Stimulated activated CD8-positive, alpha-beta memory T cell treated with anti-CD3 and anti-CD28 coated beads, Interleukin-7, amount 100 ng/mL, for 24 hours (primary cell): Measurements from ENCODE around the gene LARGE1.
"Not testable (repeated sequence)": the region's sequence is repeated elsewhere in the genome, so short reads cannot be mapped to it uniquely, and the experiment has no call there.

ENCODE experiments used
- DNase-seq: peaks from one replicate; pipeline ENCODE4 v3.0.0-alpha.2; 2020; ENCODE audit warnings: low read depth

LARGE1 gene

GRCh38 chr22:33418484-33418883 is 501.8 kb downstream of the LARGE1 start:
- DNase-seq: no peak

GRCh38 chr22:33415401-33415800 is 504.9 kb downstream of the LARGE1 start:
- no peak for DNase-seq

- no peak for DNase-seq
These were observed 511.2 kb downstream of the LARGE1 start for GRCh38 chr22:33409079-33409478.

GRCh38 chr22:33405194-33405593 is 515.1 kb downstream of the LARGE1 start:
- no peak for DNase-seq

DNA sequence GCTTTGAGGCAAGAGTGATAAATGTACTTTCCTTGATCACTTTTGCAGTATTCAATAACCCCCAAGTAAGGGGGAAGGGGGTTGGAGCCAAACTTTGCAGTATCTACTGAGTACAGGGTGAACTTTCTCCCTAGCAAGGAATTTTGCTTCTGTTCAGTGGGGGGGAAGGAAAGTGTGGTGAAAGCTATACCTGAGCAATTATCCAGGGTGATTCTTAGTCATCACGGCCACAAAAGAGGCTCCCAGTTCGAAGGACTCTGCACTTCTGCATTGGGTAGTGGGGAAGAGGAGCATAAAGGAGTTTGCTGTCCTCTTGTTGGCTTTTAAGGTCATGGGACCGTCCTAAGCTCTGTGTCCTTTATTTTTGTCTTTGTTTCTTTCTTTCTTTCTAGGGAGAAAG is 515.6 kb downstream of the LARGE1 start:
- DNase-seq: no peak

DNA sequence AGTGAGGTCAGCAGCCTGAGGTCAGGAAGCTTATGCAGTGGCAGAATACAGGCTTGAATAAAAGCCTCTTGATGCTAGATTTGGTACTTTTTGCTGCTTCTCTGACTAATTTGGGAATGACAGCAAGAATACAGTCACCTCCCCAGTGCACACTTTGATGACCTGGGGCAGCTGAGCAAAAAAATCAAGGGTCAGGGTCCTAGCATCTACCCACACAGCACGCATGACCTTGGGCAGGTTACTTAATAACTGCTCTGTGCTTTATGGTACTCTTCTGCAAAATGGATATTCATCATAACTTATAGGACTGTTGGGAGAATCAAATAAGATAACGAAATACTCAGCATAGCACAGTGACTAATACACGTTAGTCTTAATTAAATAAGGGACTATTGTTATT is 518.0 kb downstream of the LARGE1 start:
- no peak for DNase-seq

- DNase-seq: no peak
These were observed 519.0 kb downstream of the LARGE1 start for GRCh38 chr22:33401291-33401690.

- no peak for DNase-seq
These were observed 519.4 kb downstream of the LARGE1 start for GRCh38 chr22:33400891-33401290.

DNA sequence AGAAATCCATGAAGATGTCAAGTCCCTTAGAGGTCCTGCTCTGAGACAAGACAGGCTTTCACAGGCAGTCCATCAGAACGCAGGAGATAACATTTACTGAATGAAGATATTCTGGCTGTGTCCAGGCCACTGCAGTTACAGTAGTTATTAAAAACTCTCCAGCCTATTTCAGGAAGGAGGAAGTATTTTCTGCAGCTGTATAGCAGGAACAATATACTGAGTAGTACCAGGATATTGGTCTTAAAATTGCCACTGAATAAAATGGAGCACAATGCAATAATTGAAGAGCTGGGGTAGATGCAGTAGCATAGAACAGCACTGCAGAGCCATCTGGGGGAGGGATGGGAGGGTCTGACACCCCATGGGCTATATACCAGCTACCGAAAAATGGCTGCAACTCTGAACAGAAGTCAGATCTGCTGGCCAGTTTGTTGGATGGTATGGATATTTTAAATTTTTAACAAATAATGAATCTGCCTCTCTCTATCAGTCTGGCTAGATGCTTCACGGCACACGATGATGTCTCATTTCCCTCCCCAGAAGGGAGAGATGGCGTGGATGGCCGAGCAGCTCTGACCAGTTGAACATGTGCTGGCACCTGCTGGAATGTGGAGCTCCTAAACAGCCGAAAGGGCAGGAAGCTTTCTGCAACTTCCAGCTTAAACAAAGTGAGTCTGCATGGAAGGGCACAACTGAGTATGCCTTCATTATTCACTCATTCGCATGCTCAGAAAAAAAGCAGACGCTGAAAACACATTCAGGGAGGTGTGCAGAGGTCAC is 520.0 kb downstream of the LARGE1 start:
- no peak for DNase-seq

DNA sequence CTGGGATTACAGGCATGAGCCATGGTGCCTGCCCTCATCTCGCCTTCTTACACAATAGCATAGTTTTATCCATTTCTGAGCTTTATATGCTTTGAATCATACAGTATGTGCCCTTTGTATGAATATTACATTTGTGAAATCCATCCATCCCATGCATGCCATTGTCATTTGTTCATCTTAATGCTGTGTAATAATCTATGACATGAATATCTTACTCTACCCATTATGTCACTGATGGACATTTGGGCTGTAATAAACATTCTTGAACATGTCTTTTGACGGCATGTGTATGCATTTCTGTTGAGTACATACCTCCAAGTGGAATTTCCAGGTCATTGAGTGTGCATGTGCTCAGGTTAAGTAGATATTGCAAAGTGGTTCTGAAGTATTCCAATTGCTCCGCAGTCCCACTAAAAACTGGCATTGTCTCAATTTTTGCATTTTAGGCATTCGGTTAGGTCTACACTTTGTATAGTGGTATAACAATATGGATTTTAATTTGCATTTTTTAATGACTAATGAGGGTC is 522.8 kb downstream of the LARGE1 start:
- DNase-seq: no peak

GRCh38 chr22:33393432-33393831 is 526.8 kb downstream of the LARGE1 start:
- DNase-seq: no peak

GRCh38 chr22:33391298-33391697 is 529.0 kb downstream of the LARGE1 start:
- DNase-seq: no peak

DNA sequence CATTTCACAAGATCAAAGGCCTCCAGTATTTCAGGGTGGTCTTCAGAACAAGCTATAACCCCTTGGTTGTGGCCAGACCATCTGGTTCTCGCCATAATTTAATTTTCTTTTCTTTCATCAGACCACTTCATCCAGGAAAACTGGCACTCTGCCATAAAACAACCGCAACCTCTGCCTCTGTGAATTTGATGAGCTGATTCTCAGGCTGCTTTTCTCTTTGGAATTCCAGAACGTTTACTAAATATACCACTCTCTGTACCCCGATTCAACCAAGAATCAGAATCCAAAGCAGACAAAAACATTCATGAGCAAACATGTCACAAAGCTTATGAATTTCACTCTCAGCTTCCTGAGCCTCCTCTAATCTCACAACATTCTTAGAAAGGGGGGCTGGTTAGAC is 530.3 kb downstream of the LARGE1 start:
- DNase-seq: no peak

DNA sequence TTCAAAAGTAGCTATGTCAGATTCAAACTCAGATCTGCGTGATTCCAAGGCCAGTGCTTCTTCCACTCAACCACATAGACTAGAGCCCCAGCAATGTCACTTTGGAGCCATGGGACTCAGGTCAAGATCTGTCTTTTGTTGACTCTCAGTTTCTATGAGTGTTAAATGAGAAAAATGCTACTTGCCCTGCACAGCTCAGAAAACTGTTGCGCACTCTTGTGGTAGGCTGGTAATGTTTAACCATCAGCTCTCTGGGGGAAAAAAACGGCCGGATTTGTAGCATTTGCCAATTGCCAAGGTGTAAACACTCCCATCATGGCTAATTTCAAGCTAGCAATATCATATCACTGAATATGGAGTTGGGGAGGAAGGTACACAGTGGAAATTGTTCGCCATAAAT is 534.0 kb downstream of the LARGE1 start:
- DNase-seq: no peak

DNA sequence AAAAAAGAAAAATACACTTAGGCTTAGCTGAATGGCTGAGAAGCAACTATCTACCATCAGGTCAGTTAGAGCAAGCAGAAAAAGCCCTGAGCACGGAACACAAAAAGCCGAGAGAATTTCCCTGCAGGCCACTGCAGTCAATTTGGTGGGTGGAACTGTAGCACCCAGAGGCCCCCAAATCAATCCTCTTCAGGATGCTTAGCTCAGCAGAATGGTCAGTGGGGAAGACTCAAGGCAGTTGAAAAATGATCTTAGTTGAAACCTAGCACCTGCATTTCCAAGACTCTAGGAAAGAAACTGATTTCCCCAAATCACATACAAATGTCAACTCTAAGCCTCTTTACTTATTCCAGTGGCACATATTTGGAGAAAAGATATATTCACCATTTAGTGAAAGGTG is 534.7 kb downstream of the LARGE1 start:
- DNase-seq: no peak

- DNase-seq: no peak
These were observed 537.8 kb downstream of the LARGE1 start for GRCh38 chr22:33382436-33382835.

DNA sequence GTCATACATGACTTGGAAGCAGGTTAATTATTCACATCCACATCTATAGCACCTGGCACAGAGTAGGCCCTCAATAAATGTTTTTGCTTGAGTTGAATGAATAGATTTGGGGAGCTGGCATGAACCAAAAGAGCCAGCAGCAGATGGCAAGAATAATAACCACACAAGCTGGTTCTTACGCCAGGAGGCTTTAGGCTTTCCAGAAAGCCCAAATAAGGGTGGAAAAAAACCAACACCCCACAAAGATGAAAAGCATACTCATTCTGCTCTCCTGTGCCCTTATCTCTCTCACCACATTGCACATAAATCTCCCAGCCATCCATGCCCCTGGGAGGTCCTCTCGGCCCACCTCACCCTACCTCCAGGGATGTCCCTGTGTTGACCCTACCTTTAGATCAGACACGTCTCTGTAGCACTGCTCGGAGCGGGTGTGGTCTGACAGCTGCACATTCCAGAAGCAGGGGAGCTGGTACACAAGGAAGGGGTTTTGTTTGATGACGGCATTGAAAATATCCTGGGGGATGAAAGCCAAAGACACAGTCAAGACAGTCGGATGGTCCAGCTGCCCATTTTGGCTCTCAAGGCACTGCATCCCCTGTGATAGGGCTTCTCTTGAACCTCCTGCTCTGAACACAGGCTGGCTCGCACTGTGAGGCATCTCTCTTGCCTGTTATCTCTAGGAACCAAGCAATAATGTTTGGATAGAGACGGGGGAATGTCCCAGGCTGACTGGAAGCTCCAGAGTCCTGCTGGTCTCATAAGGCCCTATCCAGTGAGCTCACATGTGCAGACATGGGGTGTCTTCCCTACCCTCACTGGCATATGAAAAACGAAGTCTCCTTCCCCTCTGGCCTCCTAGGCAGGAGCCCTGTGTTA is 538.5 kb downstream of the LARGE1 start:
- no peak for DNase-seq

DNA sequence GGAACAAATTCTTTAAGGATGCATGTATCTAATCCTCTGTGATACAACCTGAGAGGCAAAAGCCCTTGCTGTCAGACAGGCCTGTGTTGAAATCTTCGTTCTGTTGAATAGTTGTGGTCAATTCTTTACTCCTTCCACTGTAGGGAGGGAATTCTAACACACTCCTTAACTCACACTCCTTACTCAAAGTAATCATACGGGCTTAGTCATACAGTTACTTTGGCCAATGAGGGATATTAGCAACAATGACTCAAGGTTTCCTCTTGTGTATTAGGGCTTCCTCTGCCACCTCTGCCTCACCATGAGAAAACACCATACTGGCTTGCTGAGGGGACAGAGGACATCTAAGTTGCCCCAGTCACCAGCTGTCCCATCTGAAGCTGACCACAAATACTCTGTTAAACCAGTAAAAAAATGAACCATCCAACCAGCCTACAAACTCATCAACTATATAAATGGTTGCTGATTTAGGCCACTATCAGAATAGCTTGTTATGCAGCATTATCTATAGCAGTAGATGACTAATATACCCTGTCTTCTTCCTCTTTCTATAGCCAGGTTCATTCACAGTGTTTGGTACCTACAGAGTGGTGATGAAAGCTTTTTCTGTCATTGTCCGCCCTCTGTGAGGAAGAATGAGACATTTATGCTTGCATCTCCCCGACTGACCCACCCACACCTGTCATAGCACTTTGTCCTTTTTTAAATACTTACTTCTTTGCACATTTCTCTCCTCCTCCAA is 539.3 kb downstream of the LARGE1 start:
- no peak for DNase-seq

DNA sequence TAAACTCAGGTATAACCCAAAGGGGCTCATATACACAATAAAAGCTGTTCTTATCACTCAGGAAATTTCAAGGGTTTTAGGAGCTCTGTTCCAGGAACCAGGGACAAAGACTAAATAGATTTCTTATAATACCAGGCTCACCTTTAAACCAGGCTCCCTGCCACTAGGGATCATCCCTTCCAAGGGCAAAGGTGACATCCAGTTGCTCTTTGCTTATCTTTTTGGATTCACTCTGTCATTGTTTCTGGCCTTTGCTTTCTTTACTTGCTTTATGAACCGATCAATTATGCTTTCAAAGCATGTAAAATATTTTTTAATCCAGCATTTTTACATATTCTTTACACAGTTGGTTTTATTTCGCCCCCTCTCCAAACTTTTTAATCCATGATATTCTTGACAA is 540.4 kb downstream of the LARGE1 start:
- no peak for DNase-seq

GRCh38 chr22:33372875-33373274 is 547.4 kb downstream of the LARGE1 start:
- DNase-seq: no peak

- not testable (repeated sequence) for DNase-seq
These were observed 557.0 kb downstream of the LARGE1 start for GRCh38 chr22:33363256-33363655.

- no peak for DNase-seq
These were observed 557.6 kb downstream of the LARGE1 start for GRCh38 chr22:33362702-33363101.
